Immature natural killer cell (primary cell): Measurements from ENCODE around the gene SEC22B. TPM values are rescaled to one million over a fixed set of nuclear protein-coding genes. Genes with fewer than 3 reads are reported as not detected.
"Not testable (repeated sequence)": the region's sequence is repeated elsewhere in the genome, so short reads cannot be mapped to it uniquely, and the experiment has no call there.

Experiments used
- DNase-seq, 3 donors: peaks; one replicate each; pipeline ENCODE4 v3.0.0; 2022; ENCODE audit warnings: mixed read lengths in 1 of 3
- H3K27ac Mint-ChIP-seq, 6 donors: one replicate each; pipeline ENCODE4 v1.8.0; 2020; ENCODE audit warnings: mixed read lengths in 6 of 6, mild to moderate bottlenecking in 5 of 6, inconsistent platforms in 4 of 6, moderate library complexity in 3 of 6
- H3K27me3 Mint-ChIP-seq, 3 donors: one replicate each; pipeline ENCODE4 v1.8.0; 2020 to 2021; ENCODE audit warnings: low read depth in 3 of 3, mild to moderate bottlenecking in 3 of 3, mixed read lengths in 3 of 3, moderate library complexity in 3 of 3, inconsistent platforms in 1 of 3
- H3K36me3 Mint-ChIP-seq, 3 donors: one replicate each; pipeline ENCODE4 v1.8.0; 2020; ENCODE audit warnings: mixed read lengths in 3 of 3, inconsistent platforms in 2 of 3, mild to moderate bottlenecking in 2 of 3
- H3K4me1 Mint-ChIP-seq, 2 donors: one replicate each; pipeline ENCODE4 v1.8.0; 2020; ENCODE audit warnings: inconsistent platforms in 2 of 2, mild to moderate bottlenecking in 2 of 2, mixed read lengths in 2 of 2, moderate library complexity in 1 of 2
- H3K4me3 Mint-ChIP-seq, 5 donors: one replicate each; pipeline ENCODE4 v1.8.0; 2020; ENCODE audit warnings: mild to moderate bottlenecking in 5 of 5, mixed read lengths in 5 of 5, inconsistent platforms in 3 of 5, moderate library complexity in 3 of 5
- H3K9me3 Mint-ChIP-seq, 6 donors: one replicate each; pipeline ENCODE4 v1.8.0; 2020; ENCODE audit warnings: mild to moderate bottlenecking in 6 of 6, mixed read lengths in 6 of 6, inconsistent platforms in 4 of 6, moderate library complexity in 3 of 6
- polyA plus RNA-seq, 3 donors: library from polyadenylated mRNA; unstranded; fragments of 300-500 nt; fragmentation: Illumina TruSeq; gene quantifications; one replicate each; pipeline ENCODE4 v1.2.3, GENCODE V29; 2021

The SEC22B gene
- 10 to 100 TPM; 16.9 to 24.3 (median 20.8) TPM for polyA plus RNA-seq

DNA sequence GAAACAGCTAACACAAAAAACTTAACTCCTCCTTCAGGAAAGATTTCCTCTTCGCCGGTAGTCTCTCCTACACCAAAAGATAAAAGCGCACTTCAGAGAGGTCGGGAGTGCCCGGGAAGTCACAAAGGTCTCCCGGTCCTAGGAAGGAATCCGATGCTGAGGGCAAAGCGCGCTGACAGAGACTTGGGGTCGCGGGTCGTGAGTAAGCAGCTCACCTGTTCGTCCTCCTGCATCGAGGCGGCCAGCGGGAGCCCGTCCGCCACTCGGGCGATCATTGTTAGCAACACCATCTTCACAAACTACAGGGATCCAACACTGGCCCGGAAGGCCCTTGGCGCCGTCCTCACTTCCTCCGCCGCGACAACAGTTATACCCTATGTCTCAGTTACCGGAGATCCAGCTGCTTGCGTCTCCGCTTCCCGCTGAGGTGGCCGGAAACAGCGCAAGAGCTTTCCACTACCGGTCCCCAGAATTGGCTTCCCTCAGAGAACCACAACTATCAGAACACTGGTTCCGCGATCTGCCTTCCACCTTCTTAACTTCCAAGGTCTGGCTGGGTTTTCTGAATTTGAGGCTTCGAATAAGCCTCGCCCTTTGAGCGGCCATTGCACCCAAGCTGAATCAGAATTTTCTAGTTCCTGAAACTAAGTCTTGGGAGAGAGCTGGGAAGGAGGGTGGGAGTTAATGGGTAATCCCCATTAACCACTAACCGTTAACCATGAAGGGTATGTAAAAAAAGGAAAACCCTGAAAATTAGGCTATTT lies at the start of gene SEC22B:
SEC22B (minus strand) TSS at position 429 of the 764 bp plus-strand sequence; CDS start at position 290, 139 bp downstream.
- Mint-ChIP-seq H3K9me3 (no peaks in the 10 kb centered on the region), H3K36me3 (no peaks in the 10 kb centered on the region), H3K27me3 (peaks cover 3 to 8% (median 3%) of the 10 kb centered on the region in 3 donors), H3K4me1 (peaks cover 19 to 20% of the 10 kb centered on the region in 2 donors), H3K4me3 (peak within 1 kb of the TSS; percentile 97 to 99 (median 98)), H3K27ac (peak within 1 kb of the TSS; percentile 97 to 99 (median 98))
- peak; percentile 87 to 91 (median 90) for DNase-seq

DNA sequence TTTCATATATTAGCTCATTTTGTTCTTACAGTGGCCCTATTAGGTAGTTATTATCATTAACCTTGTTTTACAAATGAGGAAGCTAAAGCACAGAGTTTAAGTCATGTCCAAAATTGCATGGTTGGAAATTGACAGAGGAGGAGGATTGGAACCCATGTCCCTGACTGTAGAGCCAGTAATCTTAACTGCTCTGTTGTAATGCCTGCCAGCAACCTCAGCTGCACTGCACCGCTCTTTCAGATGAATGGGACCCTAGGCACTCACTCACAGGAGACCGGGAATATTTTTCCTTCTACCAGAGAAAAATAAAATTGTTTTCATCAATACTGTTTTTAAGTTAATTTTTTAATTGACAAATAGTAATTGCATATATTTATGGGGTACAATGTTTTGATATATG lies 41.6 kb upstream of the SEC22B start:
- not testable (repeated sequence) for H3K4me3 Mint-ChIP-seq, H3K27me3 Mint-ChIP-seq, H3K27ac Mint-ChIP-seq, H3K4me1 Mint-ChIP-seq, H3K36me3 Mint-ChIP-seq, DNase-seq, H3K9me3 Mint-ChIP-seq

DNA sequence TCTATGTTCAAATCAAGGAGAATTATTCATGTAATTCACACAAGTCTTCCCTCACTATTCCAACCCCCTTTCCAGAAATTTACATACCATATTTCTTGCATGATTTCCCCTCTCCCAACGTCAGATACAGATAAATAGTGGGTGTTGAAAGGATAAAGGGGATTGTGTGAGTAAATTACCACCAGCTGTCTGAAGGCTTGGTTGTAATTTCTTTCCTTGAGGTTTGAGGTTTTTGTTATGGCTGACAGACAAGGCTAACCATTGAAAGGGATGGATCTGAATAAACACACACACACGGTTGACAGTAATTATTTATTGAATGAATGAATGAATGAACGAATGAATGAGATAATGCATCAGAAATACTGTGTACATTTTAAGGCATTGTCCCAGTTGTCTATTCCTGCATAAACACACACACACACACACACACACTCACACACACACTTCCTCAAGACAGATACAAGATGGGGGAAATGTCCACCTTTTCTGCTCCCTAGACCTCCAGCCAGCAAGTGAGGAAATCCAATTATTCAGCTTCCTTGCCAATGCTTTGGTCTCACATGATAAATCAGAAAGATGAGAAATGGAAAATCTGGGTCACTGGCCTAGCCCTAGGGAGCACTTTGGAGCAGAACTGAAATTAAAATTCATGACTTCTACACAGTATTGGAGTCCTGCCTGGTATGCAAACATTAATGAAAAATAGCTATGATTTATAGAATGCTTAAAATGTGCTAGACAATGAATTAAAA lies 41.0 kb upstream of the SEC22B start:
- not testable (repeated sequence) for H3K27ac Mint-ChIP-seq, H3K4me1 Mint-ChIP-seq, H3K4me3 Mint-ChIP-seq, H3K27me3 Mint-ChIP-seq, H3K36me3 Mint-ChIP-seq, H3K9me3 Mint-ChIP-seq, DNase-seq

DNA sequence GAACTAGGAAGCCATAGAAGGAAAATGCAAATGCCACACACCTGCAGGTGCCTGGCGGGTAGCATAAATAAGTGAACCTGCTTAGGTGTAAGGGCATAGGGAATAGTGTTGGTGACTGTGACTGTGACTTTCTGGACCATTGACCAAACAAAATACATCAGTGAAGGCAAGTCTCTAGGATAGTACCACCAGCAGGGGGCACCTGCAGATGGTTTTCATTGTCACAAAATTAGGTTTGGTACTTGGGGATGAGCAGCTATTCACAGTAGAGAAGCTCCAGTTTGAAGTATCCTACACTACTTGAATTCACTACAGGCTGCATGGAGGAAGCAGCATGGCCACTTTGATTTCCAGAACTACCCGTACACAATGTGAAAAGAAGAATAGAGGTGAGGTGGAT lies 37.3 kb upstream of the SEC22B start:
- not testable (repeated sequence) for H3K4me3 Mint-ChIP-seq, DNase-seq, H3K9me3 Mint-ChIP-seq

DNA sequence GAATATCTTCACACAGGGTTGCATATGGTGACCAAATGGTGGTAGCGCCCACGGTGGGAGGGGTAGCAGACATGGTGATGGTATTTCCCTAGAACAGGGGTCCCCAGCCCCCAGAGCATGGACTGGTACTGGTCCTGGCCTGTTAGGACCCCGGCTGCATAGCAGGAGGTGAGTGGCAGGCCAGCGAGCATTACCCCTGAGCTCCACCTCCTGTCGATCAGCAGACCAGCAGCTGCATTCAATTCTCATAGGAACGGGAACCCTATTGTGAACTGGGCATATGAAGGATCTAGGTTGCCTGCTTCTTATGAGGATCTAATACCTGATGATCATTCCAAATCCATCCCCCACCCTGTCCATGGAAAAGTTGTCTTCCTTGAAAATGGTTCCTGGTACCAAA lies 34.4 kb upstream of the SEC22B start:
- H3K4me1 Mint-ChIP-seq, H3K4me3 Mint-ChIP-seq, DNase-seq, H3K27ac Mint-ChIP-seq, H3K36me3 Mint-ChIP-seq, H3K27me3 Mint-ChIP-seq, H3K9me3 Mint-ChIP-seq: not testable (repeated sequence)

More for the DNA sequence above, 37.3 kb upstream of the SEC22B start:
- H3K27me3 Mint-ChIP-seq, H3K4me1 Mint-ChIP-seq, H3K27ac Mint-ChIP-seq, H3K36me3 Mint-ChIP-seq: not testable (repeated sequence)

DNA sequence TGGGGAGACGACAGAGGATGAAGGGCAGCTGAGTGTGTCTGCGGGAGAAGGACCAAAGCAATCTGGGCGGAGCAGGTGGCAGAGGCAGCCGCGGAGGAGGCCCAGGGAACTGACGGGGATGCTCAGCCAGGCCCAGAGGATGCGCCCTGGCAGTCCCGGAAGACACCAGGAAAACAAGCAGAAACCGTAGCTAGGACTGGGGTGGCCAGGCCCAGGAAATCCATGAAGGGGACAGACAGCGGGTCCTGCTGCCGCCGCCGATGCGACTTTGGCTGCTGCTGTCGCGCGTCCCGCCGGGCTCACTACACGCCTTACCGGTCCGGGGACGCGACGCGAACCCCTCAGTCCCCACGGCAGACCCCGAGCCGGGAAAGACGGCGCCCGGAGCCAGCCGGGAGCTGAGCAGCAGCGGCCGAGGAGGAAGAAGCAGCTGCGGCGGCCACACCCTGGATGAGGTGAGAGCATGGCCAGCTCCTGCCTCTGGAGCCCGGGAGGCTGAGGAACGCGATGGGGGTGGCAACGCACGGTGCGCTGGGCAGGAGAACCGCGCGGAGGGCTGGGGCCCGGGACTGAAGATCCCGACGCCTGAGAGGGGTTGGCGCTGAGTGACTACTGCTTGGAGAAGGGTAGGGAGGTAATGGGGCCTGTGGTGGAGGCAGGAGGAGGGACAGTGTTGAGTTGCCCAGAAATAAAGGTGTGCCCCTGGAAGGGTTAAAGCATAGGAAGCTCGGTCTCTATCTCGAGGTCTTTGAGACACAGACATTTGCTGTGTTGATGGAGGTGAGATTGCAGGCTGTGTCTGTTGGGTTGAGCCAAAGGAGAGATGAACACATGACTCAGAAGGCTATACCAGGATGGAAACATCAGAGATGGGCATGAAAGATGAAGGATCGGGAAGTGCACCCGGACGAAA lies 20.8 kb upstream of the SEC22B start:
- H3K27me3 Mint-ChIP-seq, H3K27ac Mint-ChIP-seq, H3K4me1 Mint-ChIP-seq, DNase-seq, H3K36me3 Mint-ChIP-seq, H3K4me3 Mint-ChIP-seq, H3K9me3 Mint-ChIP-seq: not testable (repeated sequence)

DNA sequence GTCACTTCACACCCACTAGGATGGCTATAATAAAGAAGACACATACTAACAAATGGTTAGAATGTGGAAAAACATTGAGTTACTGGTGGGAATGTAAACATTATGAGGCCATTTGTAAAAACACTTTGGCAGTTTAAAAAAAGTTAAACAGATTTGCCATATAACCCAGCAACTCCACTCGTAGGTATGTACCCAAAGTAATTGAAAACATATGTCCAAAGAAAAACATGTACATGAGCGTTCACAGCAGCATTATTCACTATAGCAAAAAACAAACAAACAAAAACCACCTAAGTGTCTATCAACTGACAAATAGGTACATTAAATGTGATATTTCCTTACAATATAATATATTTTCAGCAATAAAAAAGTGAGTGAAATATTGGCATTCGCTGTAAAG lies 12.3 kb upstream of the SEC22B start:
- not testable (repeated sequence) for H3K4me3 Mint-ChIP-seq, H3K4me1 Mint-ChIP-seq, H3K27ac Mint-ChIP-seq, H3K36me3 Mint-ChIP-seq, H3K27me3 Mint-ChIP-seq, DNase-seq, H3K9me3 Mint-ChIP-seq

DNA sequence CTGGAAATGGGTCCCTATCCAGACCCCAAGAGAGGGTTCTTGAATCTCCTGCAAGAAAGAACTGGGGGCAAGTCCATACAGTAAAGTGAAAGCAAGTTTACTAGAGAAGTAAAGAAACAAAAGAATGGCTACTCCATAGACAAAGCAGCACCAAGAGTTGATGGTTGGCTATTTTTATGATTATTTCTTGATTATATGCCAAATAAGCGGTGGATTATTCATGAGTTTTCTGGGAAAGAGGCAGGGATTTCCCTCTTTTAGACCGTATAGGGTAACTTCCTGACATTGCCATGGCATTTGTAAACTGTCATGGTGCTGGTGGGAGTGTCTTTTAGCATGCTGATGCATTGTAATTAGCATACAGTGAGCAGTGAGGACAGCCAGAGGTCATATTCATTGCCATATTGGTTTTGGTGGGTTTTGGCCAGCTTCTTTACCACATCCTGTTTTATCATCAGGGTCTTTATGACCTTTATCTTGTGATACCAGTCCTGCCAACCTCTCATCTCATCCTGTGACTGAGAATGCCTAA lies 5.9 kb upstream of the SEC22B start:
- not testable (repeated sequence) for H3K4me3 Mint-ChIP-seq, H3K27me3 Mint-ChIP-seq, H3K27ac Mint-ChIP-seq, DNase-seq, H3K9me3 Mint-ChIP-seq, H3K4me1 Mint-ChIP-seq, H3K36me3 Mint-ChIP-seq

DNA sequence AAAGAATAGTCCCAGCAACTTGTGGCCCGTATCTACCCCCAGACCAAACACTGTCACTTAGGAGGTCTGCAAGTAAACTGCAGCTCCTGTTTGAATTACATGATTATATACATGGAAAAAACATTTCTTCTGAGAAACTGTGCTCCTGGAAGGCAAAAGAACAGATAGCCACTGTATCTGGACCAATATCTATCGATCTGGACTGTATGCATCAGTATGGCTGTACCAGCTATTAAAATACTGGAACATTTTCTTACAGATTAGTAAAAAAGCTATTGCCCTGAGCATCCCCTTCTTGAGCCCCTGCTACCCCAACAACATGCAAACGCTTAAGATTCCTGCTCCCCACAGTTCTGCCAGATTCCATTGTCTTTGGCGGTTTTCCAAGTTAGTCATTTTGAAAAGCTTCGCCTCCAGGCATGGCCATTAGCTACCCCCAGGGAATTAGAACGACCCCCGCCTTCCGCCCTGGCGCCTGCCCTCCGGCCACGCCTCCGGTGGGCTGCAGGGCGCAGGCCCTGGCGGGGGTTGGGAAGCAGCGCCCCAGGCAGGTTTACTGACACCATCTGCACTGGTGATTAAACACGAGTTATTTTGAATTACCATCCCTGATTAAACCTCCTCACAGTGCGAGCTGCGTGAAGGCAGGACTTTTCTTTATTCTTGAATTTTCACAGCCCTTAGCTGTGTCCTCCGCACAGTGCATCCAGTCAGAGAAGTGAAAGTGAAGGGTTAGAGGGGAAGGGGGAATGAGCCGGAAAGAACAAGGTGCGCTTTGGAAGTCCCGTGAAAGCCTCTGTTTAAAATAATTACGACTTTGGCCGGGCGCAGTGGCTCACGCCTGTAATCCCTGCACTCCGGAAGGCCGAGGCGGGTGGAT lies 3.7 kb upstream of the SEC22B start:
- H3K9me3 Mint-ChIP-seq, H3K36me3 Mint-ChIP-seq, DNase-seq: not testable (repeated sequence)
- Mint-ChIP-seq H3K4me1 (peaks cover 19 to 20% of the 10 kb centered on the region in 2 donors), H3K27ac (peak overlapping the region in 3 of 6 donors; percentile 50 to 79 (median 71)), H3K4me3 (peak overlapping the region; percentile 9 to 56 (median 24)), H3K27me3 (peaks cover 3 to 10% (median 3%) of the 10 kb centered on the region in 3 donors)

DNA sequence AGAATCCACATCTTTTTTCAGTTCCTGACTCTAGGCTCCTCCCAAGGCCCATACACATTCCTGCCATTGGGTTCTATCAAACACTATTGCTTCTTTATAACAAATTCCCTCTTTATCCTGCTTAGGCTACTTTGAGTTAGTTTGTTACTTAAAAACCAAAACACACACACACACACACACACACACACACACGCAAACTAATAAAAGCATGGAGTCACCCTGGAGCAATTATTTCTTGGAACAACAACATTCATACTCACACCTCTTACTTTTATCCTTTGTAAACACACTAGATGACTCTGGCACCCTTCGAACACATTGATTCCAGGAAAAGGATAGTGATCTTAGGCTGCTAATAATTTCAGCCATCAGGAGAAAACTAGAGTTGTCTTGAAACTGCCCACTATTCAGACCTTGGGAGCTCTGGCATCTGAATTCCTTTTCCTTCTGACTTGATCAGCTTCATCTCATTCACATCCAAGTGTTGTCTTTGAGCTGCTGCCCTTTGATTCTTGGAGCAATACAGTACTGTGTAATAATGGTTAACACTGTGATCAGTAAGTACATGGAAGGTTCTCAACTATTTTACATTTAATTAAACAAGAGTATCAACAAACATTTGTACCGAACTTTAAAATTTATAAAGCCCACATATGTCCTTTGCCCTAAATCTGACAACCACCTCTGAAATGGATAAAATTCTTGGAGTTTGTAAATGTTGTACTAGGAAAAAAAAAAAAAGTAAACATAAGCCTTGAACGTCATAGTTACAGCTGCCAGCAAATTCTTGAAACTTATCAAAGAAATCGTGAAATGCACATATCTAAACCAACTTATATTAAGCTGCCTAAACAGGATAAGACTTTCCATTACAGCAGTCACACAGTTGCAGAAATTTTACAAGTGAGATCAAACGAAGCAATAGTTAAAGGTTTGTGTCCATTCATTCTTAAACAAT lies 2.8 kb upstream of the SEC22B start:
- Mint-ChIP-seq H3K27ac (peak overlapping the region in 2 of 6 donors; percentile 50 to 71), H3K36me3 (no peaks in the 10 kb centered on the region), H3K27me3 (peaks cover 3 to 8% (median 3%) of the 10 kb centered on the region in 3 donors), H3K9me3 (no peaks in the 10 kb centered on the region), H3K4me3 (peak overlapping the region in 2 of 5 donors; percentile 8 to 24), H3K4me1 (peaks cover 19 to 20% of the 10 kb centered on the region in 2 donors)
- DNase-seq, result no peak

DNA sequence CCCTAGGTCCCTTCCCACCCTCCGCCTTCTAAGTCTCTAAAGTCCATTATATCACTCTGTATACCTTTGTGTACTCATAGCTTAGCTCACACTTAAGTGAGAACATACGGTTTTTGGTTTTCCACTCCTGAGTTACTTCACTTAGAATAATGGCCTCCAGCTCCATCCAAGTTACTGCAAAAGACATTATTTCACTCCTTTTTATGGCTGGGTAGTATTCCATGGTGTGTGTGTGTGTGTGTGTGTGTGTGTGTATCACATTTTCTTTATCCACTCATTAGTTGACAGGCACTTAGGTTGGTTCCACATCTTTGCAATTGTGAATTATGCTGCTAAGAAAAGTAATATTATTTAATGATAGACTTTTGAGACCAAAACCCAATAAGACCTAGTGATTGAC lies 1.7 kb upstream of the SEC22B start:
- Mint-ChIP-seq H3K4me1 (peaks cover 19 to 20% of the 10 kb centered on the region in 2 donors), H3K27ac (peak overlapping the region in 1 of 6 donors; percentile 51)
- not testable (repeated sequence) for H3K4me3 Mint-ChIP-seq, H3K9me3 Mint-ChIP-seq, H3K36me3 Mint-ChIP-seq, DNase-seq, H3K27me3 Mint-ChIP-seq

DNA sequence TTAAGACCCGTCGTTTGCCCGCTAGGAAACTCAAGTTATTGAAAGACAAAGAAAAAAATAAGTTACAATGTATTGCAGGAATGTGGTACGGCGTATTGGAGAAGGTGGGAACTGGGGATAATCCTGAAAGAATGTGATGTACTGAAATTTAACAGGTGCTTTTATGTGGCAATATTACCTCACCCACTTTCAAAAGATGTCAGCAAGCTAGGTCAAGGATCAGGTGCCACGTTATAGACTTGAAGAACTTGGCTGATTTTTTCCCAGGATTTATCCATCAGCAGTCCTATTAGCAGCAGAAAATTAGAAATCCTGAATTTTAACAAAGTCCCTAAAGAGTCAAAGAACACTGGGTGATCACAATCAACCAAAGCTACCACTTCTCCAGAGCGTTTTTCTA lies 632 bp downstream of the SEC22B start:
- not testable (repeated sequence) for H3K9me3 Mint-ChIP-seq, H3K27me3 Mint-ChIP-seq, DNase-seq, H3K36me3 Mint-ChIP-seq
- Mint-ChIP-seq H3K4me1 (peaks cover 19 to 20% of the 10 kb centered on the region in 2 donors), H3K27ac (peak overlapping the region; percentile 97 to 99 (median 98)), H3K4me3 (peak overlapping the region; percentile 97 to 99 (median 98))
